K562 (cell line): Measurements from ENCODE around the gene SAMD11. TPM values are rescaled to one million over a fixed set of nuclear protein-coding genes. Genes with fewer than 3 reads are reported as not detected.

Experiments
- C11orf30 ChIP-seq: fragments of 450-650 bp; IDR thresholded peaks from 2 replicates; pipeline ENCODE4 v1.6.1; 2016; ENCODE audit warnings: low read depth, mild to moderate bottlenecking
- EHMT2 ChIP-seq: fragments of 450-650 bp; IDR thresholded peaks from 2 replicates; pipeline ENCODE4 v1.6.1; 2018; ENCODE audit warnings: antibody characterized with exemption
- HCFC1 ChIP-seq: IDR thresholded peaks from 2 replicates; pipeline ENCODE4 v1.6.1; 2012; ENCODE audit warnings: low read depth, low read length, improper control_type of control experiment
- KDM2B ChIP-seq: fragments of 250-450 bp; sonication (Bioruptor Pico); IDR thresholded peaks from 2 replicates; pipeline ENCODE4 v1.8.0; 2021; ENCODE audit warnings: mild to moderate bottlenecking, moderate library complexity
- MED1 ChIP-seq: sonication (generic); formaldehyde crosslinking; IDR thresholded peaks from 2 replicates; pipeline ENCODE4 v1.8.1; 2023; ENCODE audit warnings: missing genetic modification reagents, borderline replicate concordance
- ZBTB7A ChIP-seq: IDR thresholded peaks from 2 replicates; pipeline ENCODE4 v1.6.1; 2011; ENCODE audit warnings: low read depth, mild to moderate bottlenecking, low read length, moderate library complexity, borderline replicate concordance; ENCODE audit not compliant: control insufficient read depth
- ZNF217 ChIP-seq: sonication (generic); formaldehyde crosslinking; IDR thresholded peaks from 2 replicates; pipeline ENCODE4 v1.8.0; 2022; ENCODE audit warnings: mild to moderate bottlenecking, missing genetic modification reagents
- ZNF23 ChIP-seq: fragments of 250-450 bp; sonication (Bioruptor Pico); IDR thresholded peaks from 2 replicates; pipeline ENCODE4 v1.4.0; 2020; ENCODE audit warnings: mild to moderate bottlenecking
- ZNF408 ChIP-seq: fragments of 250-450 bp; sonication (Bioruptor Pico); IDR thresholded peaks from 2 replicates; pipeline ENCODE4 v1.4.0; 2020; ENCODE audit warnings: low read depth, mild to moderate bottlenecking, moderate library complexity
- ZNF57 ChIP-seq: fragments of 450-650 bp; formaldehyde crosslinking; IDR thresholded peaks from 2 replicates; pipeline ENCODE4 v1.4.0; 2020; ENCODE audit warnings: mild to moderate bottlenecking, moderate library complexity
- polyA plus RNA-seq, 8 experiments: library from polyadenylated mRNA; depleted of rRNA in 4 of 8; stranded (reverse) in 5 of 8; unstranded in 3 of 8; fragments of >200 nt; fragmentation: Nextera tagmentation in 2 of 8; fragmentation: Illumina TruSeq in 1 of 8; extraction: Ambion mirVana in 2 of 8; extraction: Trizol in 1 of 8; gene quantifications; 2 replicates each; pipeline versions ENCODE4 v1.2.1 to v1.2.3, GENCODE V29; 2011 to 2014; ENCODE audit warnings: inconsistent platforms in 1 of 8, missing spikeins in 1 of 8
- total RNA-seq, 7 experiments: library from RNA; depleted of rRNA in 6 of 7; stranded (reverse); fragments of >200 nt in 6 of 7; fragmentation: Illumina TruSeq in 2 of 7; extraction: Trizol in 2 of 7; gene quantifications; 2 replicates each; pipeline versions ENCODE4 v1.2.1 to v1.2.3, GENCODE V29; 2011 to 2021; ENCODE audit warnings: low replicate concordance in 1 of 7
- TF ChIP-seq, protein P1 (sequence below), 3 experiments: fragments of 200-800 bp in 1 of 3; fragments of 250-450 bp in 1 of 3; fragments of 450-650 bp in 1 of 3; sonication (Bioruptor Pico) in 1 of 3; sonication (Bioruptor generic) in 1 of 3; formaldehyde crosslinking in 1 of 3; IDR thresholded peaks; 2 replicates each; pipeline versions ENCODE4 v1.6.1 to v1.8.0; 2016 to 2022; ENCODE audit warnings: mild to moderate bottlenecking in 2 of 3, missing genetic modification characterization in 2 of 3, missing compliant biosample characterization in 1 of 3, moderate library complexity in 1 of 3
- TF ChIP-seq, protein P2 (sequence below): fragments of 250-450 bp; sonication (Bioruptor Pico); IDR thresholded peaks from 2 replicates; pipeline ENCODE4 v1.8.0; 2022; ENCODE audit warnings: moderate library complexity, mild to moderate bottlenecking, inconsistent platforms
- TF ChIP-seq, protein P3 (sequence below): sonication (generic); formaldehyde crosslinking; IDR thresholded peaks from 2 replicates; pipeline ENCODE4 v1.8.0; 2022; ENCODE audit warnings: missing genetic modification reagents, mild to moderate bottlenecking, moderate library complexity, borderline replicate concordance
- TF ChIP-seq, protein P4 (sequence below): fragments of 450-650 bp; IDR thresholded peaks from 2 replicates; pipeline ENCODE4 v1.6.1; 2016; ENCODE audit warnings: mild to moderate bottlenecking

SAMD11 gene
- total and polyA plus RNA-seq, 9 of the 15 experiments (the other 6 are each of a cell fraction or from before 2014, with no cell fraction given) = 0.07 to 0.82 (median 0.11) TPM; not detected in 2

DNA sequence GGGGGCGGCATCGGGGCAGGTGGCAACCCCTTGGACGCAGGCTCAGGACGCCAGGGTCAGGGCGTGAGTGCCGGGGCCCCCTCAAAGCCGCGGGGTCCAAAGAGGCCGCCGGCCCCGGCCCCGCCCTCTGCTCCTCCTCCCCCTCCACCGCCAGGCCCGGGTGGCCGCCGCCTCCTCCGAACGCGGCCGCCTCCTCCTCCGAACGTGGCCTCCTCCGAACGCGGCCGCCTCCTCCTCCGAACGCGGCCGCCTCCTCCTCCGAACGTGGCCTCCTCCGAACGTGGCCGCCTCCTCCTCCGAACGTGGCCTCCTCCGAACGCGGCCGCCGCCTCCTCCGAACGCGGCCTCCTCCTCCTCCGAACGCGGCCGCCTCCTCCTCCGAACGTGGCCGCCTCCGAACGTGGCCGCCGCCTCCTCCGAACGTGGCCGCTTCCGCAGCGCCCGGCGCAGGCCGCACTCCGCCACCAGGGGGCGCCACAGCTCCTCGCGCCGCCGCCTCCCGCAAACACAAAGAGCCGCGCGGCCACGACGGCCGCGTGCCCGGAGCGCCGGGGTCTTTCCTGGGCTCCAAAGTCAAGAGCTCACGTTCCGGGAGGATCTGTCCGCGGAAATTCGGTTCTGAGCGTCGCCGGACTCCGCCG lies 19.3 kb upstream of the SAMD11 start (continued):
- TF ChIP-seq, protein P1, sequence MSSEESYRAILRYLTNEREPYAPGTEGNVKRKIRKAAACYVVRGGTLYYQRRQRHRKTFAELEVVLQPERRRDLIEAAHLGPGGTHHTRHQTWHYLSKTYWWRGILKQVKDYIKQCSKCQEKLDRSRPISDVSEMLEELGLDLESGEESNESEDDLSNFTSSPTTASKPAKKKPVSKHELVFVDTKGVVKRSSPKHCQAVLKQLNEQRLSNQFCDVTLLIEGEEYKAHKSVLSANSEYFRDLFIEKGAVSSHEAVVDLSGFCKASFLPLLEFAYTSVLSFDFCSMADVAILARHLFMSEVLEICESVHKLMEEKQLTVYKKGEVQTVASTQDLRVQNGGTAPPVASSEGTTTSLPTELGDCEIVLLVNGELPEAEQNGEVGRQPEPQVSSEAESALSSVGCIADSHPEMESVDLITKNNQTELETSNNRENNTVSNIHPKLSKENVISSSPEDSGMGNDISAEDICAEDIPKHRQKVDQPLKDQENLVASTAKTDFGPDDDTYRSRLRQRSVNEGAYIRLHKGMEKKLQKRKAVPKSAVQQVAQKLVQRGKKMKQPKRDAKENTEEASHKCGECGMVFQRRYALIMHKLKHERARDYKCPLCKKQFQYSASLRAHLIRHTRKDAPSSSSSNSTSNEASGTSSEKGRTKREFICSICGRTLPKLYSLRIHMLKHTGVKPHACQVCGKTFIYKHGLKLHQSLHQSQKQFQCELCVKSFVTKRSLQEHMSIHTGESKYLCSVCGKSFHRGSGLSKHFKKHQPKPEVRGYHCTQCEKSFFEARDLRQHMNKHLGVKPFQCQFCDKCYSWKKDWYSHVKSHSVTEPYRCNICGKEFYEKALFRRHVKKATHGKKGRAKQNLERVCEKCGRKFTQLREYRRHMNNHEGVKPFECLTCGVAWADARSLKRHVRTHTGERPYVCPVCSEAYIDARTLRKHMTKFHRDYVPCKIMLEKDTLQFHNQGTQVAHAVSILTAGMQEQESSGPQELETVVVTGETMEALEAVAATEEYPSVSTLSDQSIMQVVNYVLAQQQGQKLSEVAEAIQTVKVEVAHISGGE (CRISPR knock-in tag; IDR thresholded peaks at IDR 0.05) = no peak; a peak in 1 of 6 replicates
- TF ChIP-seq EHMT2 (no peak), KDM2B (CRISPR knock-in tag) (peak; percentile 88; the same call in 1 of the 2 replicates), ZNF408 (CRISPR knock-in tag) (no peak), HCFC1 (peak; percentile 60; the same call in 1 of the 2 replicates), ZNF217 (CRISPR knock-in tag) (no peak), C11orf30 (no peak), ZNF23 (CRISPR knock-in tag) (no peak), MED1 (CRISPR knock-in tag) (no peak; the same call in 1 of the 2 replicates), ZBTB7A (peak; percentile 93), ZNF57 (CRISPR knock-in tag) (no peak)
- TF ChIP-seq, protein P2, sequence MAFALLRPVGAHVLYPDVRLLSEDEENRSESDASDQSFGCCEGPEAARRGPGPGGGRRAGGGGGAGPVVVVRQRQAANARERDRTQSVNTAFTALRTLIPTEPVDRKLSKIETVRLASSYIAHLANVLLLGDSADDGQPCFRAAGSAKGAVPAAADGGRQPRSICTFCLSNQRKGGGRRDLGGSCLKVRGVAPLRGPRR (CRISPR knock-in tag) = no peak
- TF ChIP-seq, protein P3, sequence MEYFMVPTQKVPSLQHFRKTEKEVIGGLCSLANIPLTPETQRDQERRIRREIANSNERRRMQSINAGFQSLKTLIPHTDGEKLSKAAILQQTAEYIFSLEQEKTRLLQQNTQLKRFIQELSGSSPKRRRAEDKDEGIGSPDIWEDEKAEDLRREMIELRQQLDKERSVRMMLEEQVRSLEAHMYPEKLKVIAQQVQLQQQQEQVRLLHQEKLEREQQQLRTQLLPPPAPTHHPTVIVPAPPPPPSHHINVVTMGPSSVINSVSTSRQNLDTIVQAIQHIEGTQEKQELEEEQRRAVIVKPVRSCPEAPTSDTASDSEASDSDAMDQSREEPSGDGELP (CRISPR knock-in tag) = peak; percentile 57; the same call in 1 of the 2 replicates
- TF ChIP-seq, protein P4, sequence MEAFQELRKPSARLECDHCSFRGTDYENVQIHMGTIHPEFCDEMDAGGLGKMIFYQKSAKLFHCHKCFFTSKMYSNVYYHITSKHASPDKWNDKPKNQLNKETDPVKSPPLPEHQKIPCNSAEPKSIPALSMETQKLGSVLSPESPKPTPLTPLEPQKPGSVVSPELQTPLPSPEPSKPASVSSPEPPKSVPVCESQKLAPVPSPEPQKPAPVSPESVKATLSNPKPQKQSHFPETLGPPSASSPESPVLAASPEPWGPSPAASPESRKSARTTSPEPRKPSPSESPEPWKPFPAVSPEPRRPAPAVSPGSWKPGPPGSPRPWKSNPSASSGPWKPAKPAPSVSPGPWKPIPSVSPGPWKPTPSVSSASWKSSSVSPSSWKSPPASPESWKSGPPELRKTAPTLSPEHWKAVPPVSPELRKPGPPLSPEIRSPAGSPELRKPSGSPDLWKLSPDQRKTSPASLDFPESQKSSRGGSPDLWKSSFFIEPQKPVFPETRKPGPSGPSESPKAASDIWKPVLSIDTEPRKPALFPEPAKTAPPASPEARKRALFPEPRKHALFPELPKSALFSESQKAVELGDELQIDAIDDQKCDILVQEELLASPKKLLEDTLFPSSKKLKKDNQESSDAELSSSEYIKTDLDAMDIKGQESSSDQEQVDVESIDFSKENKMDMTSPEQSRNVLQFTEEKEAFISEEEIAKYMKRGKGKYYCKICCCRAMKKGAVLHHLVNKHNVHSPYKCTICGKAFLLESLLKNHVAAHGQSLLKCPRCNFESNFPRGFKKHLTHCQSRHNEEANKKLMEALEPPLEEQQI = no peak
